ENCODE measurements around the gene OPN1MW3. TPM values are rescaled to one million over a fixed set of nuclear protein-coding genes. Genes with fewer than 3 reads are reported as not detected.
"Not testable (repeated sequence)": the region's sequence is repeated elsewhere in the genome, so short reads cannot be mapped to it uniquely, and the experiment has no call there.

Gene OPN1MW3
- total and polyA plus RNA-seq, 8 donors = not detected

- H3K4me1 ChIP-seq; DNase-seq; ATAC-seq; H3K27me3 ChIP-seq; H3K27ac ChIP-seq; intact Hi-C loops (cut with DNase I); H3K36me3 ChIP-seq; H3K9me3 ChIP-seq; H3K4me3 ChIP-seq: not testable (repeated sequence)
Measured at GRCh38 chrX:154248076-154248475, 9.3 kb upstream of the OPN1MW3 start.

GRCh38 chrX:154258711-154259110 is 1.3 kb downstream of the OPN1MW3 start:
- H3K27me3 ChIP-seq; ATAC-seq; intact Hi-C loops (cut with DNase I); H3K36me3 ChIP-seq; DNase-seq; H3K27ac ChIP-seq; H3K9me3 ChIP-seq; H3K4me1 ChIP-seq; H3K4me3 ChIP-seq: not testable (repeated sequence)

GRCh38 chrX:154263072-154263471 is 5.7 kb downstream of the OPN1MW3 start:
- H3K4me1 ChIP-seq; DNase-seq; H3K4me3 ChIP-seq; H3K9me3 ChIP-seq; ATAC-seq; H3K27me3 ChIP-seq; H3K36me3 ChIP-seq; intact Hi-C loops (cut with DNase I); H3K27ac ChIP-seq: not testable (repeated sequence)

- DNase-seq; H3K36me3 ChIP-seq; intact Hi-C loops (cut with DNase I); H3K9me3 ChIP-seq; H3K4me3 ChIP-seq; H3K27ac ChIP-seq; ATAC-seq; H3K27me3 ChIP-seq; H3K4me1 ChIP-seq: not testable (repeated sequence)
Measured at GRCh38 chrX:154269245-154269644, 11.9 kb downstream of the OPN1MW3 start.

GRCh38 chrX:154284489-154285338 is 27.3 kb downstream of the OPN1MW3 start:
- intact Hi-C loops (cut with DNase I); H3K9me3 ChIP-seq; DNase-seq; H3K4me3 ChIP-seq; H3K4me1 ChIP-seq; H3K36me3 ChIP-seq; H3K27me3 ChIP-seq; H3K27ac ChIP-seq: not testable (repeated sequence)
- ATAC-seq = peak; percentile 91

- H3K36me3 ChIP-seq; H3K4me3 ChIP-seq; H3K4me1 ChIP-seq; H3K27me3 ChIP-seq; H3K9me3 ChIP-seq; DNase-seq; intact Hi-C loops (cut with DNase I); ATAC-seq; H3K27ac ChIP-seq: not testable (repeated sequence)
Measured at GRCh38 chrX:154286406-154286805, 29.0 kb downstream of the OPN1MW3 start.

GRCh38 chrX:154294791-154295574 is 37.6 kb downstream of the OPN1MW3 start, which contains the start of gene TEX28:
TSS of gene TEX28 (minus strand) at chrX:154295124. CDS start at chrX:154292117, 3,007 bp downstream.
- no peak for TF ChIP-seq CTCF (IDR thresholded peaks at IDR 0.05)
- no peak for DNase-seq
- no peaks in the 10 kb centered on the region for H3K27me3 ChIP-seq
- H3K4me3 ChIP-seq = no peak within 1 kb of the TSS
- intact Hi-C loops (cut with DNase I) = no loop called here
- no peaks in the 10 kb centered on the region for H3K4me1 ChIP-seq
- no peak for ATAC-seq
- no peak within 1 kb of the TSS for H3K27ac ChIP-seq
- no peaks in the 10 kb centered on the region for H3K9me3 ChIP-seq
- H3K36me3 ChIP-seq = no peaks in the 10 kb centered on the region

- Histone ChIP-seq H3K27me3 (no peaks in the 10 kb centered on the region), H3K9me3 (no peaks in the 10 kb centered on the region), H3K4me3 (no peak within 1 kb of the TSS), H3K36me3 (no peaks in the 10 kb centered on the region), H3K4me1 (no peaks in the 10 kb centered on the region), H3K27ac (no peak within 1 kb of the TSS)
- TF ChIP-seq CTCF (IDR thresholded peaks at IDR 0.05) = no peak
- ATAC-seq = no peak
- no peak for DNase-seq
- intact Hi-C loops (cut with DNase I) = no loop called here
Measured at GRCh38 chrX:154295664-154296310, 38.4 kb downstream of the OPN1MW3 start, which contains the start of gene TKTL1. TSS of gene TKTL1 (plus strand) at chrX:154295795. CDS start at chrX:154295860, 65 bp downstream.

Measured in left lung (tissue), 10 donors.